NCI-H2227 (cell line): ENCODE measurements around the gene L3MBTL4.

Experiments used
- DNase-seq: peaks from one replicate; lab custom pipeline; 2025; ENCODE audit not compliant: unreplicated experiment; lab: John Stamatoyannopoulos, UW

The L3MBTL4 gene

GRCh38 chr18:6257950-6258349 lies 156.8 kb downstream of the L3MBTL4 start:
- no peak for DNase-seq

GRCh38 chr18:6256521-6256920 lies 158.2 kb downstream of the L3MBTL4 start:
- DNase-seq: no peak

GRCh38 chr18:6255886-6256285 lies 158.8 kb downstream of the L3MBTL4 start:
- DNase-seq: no peak

GRCh38 chr18:6255116-6255705 lies 159.5 kb downstream of the L3MBTL4 start:
- DNase-seq: no peak

- no peak for DNase-seq
Observed at GRCh38 chr18:6254456-6254855, 160.3 kb downstream of the L3MBTL4 start.

GRCh38 chr18:6251084-6251483 lies 163.6 kb downstream of the L3MBTL4 start:
- no peak for DNase-seq

- DNase-seq: no peak
Observed at GRCh38 chr18:6249788-6250187, 164.9 kb downstream of the L3MBTL4 start.

GRCh38 chr18:6249170-6249569 lies 165.5 kb downstream of the L3MBTL4 start:
- no peak for DNase-seq

GRCh38 chr18:6248017-6248416 lies 166.7 kb downstream of the L3MBTL4 start:
- no peak for DNase-seq

GRCh38 chr18:6242004-6242403 lies 172.7 kb downstream of the L3MBTL4 start:
- no peak for DNase-seq

- DNase-seq: no peak
Observed at GRCh38 chr18:6239716-6240115, 175.0 kb downstream of the L3MBTL4 start.

GRCh38 chr18:6236258-6236657 lies 178.5 kb downstream of the L3MBTL4 start:
- DNase-seq: no peak

GRCh38 chr18:6222271-6222670 lies 192.4 kb downstream of the L3MBTL4 start:
- no peak for DNase-seq

GRCh38 chr18:6221602-6222014 lies 193.1 kb downstream of the L3MBTL4 start:
- DNase-seq: no peak

- no peak for DNase-seq
Observed at GRCh38 chr18:6220129-6220528, 194.6 kb downstream of the L3MBTL4 start.

- no peak for DNase-seq
Observed at GRCh38 chr18:6219116-6219717, 195.5 kb downstream of the L3MBTL4 start.

GRCh38 chr18:6215888-6216287 lies 198.8 kb downstream of the L3MBTL4 start:
- no peak for DNase-seq

GRCh38 chr18:6211174-6211504 lies 203.6 kb downstream of the L3MBTL4 start:
- no peak for DNase-seq

- DNase-seq: no peak
Observed at GRCh38 chr18:6210349-6211173, 204.2 kb downstream of the L3MBTL4 start.

- DNase-seq: no peak
Observed at GRCh38 chr18:6207941-6208340, 206.8 kb downstream of the L3MBTL4 start.

- no peak for DNase-seq
Observed at GRCh38 chr18:6207116-6207515, 207.6 kb downstream of the L3MBTL4 start.

- DNase-seq: no peak
Observed at GRCh38 chr18:6205706-6206105, 209.0 kb downstream of the L3MBTL4 start.
